ENCODE data around the gene TIAM2. TPM values are rescaled to one million over a fixed set of nuclear protein-coding genes. Genes with fewer than 3 reads are reported as not detected.

The TIAM2 gene
- total RNA-seq, 1 donor from 2014 or later: 21.1 TPM

DNA sequence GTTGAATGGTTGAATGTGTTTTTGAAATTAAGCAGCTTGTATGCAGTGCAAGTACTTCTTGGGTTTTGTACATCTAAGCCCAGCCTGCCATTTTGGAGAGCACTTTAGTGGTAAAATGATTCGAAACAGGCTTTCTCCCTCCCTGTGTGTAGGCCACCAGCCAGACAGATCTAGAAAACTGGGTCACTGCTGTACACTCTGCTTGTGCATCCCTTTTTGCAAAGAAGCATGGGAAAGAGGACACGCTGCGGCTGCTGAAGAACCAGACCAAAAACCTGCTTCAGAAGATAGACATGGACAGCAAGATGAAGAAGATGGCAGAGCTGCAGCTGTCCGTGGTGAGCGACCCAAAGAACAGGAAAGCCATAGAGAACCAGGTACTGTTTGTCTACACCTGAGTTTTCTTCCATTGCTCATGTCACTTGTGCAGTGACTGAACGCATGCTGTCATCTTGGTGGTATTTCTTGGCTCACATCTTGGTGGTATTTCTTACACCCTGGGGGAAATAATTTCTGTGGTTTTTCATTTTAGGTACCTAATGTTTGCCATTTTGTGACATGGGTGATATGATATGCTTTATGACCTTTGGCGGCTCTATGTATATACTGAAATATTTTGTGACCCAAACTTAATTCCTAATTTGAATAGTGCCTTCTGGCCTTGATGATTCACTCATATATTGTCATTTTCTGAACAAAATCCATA lies 153.0 kb downstream of the TIAM2 start:
- Mint-ChIP-seq H3K27me3 (ENCODE audit: unreplicated experiment) (peaks cover 1% of the 10 kb centered on the region), H3K27ac (ENCODE audit: unreplicated experiment) (no peak overlapping the region), H3K36me3 (ENCODE audit: low read depth, unreplicated experiment) (peaks cover 30% of the 10 kb centered on the region), H3K4me1 (ENCODE audit: unreplicated experiment) (peaks cover 9% of the 10 kb centered on the region), H3K4me3 (ENCODE audit: unreplicated experiment) (peak overlapping the region; percentile 35), H3K9me3 (ENCODE audit: unreplicated experiment) (no peaks in the 10 kb centered on the region)
- DNase-seq (ENCODE audit: low spot score): no peak
- TF ChIP-seq CTCF (IDR thresholded peaks at IDR 0.05; ENCODE audit: unreplicated experiment): no peak

DNA sequence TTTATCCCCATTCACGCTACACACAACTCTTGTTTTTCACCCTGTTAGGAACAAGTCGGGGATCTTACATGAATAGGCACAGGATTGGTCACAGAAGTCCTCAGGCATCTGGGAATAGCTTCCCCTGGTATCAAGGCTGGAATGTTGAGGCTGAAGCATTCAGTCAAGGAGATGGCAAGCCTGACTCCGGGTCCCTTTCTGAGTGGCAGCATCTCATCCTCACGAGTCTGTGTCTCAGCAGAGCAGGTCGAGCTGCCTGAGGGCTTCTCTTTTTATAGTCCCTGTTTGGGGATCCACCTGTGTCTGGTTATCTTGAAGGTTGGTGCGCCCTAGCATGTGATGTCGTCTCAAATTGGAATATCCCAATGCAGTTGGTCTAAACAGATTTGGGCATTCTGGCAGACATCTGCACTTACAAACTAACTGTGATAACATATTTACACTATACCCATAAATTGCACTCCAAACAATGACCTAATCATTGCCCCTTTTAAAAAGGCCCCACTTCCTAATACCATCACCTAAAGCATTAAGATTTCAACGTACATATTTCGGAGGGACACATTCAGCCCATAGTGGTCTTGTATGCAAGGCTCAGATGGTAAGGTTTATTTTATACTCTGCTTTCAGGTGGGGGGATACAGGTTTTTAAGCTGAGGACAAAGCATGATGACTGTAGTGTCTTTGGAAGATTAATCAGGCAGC lies 156.0 kb downstream of the TIAM2 start:
- DNase-seq (ENCODE audit: low spot score): no peak
- peaks cover 12% of the 10 kb centered on the region for H3K4me1 Mint-ChIP-seq (ENCODE audit: unreplicated experiment)
- no peak overlapping the region for H3K4me3 Mint-ChIP-seq (ENCODE audit: unreplicated experiment)
- no peaks in the 10 kb centered on the region for H3K9me3 Mint-ChIP-seq (ENCODE audit: unreplicated experiment)
- no peak for TF ChIP-seq CTCF (IDR thresholded peaks at IDR 0.05; ENCODE audit: unreplicated experiment)
- no peak overlapping the region for H3K27ac Mint-ChIP-seq (ENCODE audit: unreplicated experiment)
- H3K36me3 Mint-ChIP-seq (ENCODE audit: low read depth, unreplicated experiment): peaks cover 22% of the 10 kb centered on the region
- peaks cover 2% of the 10 kb centered on the region for H3K27me3 Mint-ChIP-seq (ENCODE audit: unreplicated experiment)

- H3K9me3 Mint-ChIP-seq (ENCODE audit: unreplicated experiment): no peaks in the 10 kb centered on the region
- H3K27me3 Mint-ChIP-seq (ENCODE audit: unreplicated experiment): peaks cover 5% of the 10 kb centered on the region
- no peak for TF ChIP-seq CTCF (IDR thresholded peaks at IDR 0.05; ENCODE audit: unreplicated experiment)
- H3K36me3 Mint-ChIP-seq (ENCODE audit: low read depth, unreplicated experiment): peaks cover 28% of the 10 kb centered on the region
- DNase-seq (ENCODE audit: low spot score): peak; percentile 31
- no peak overlapping the region for H3K4me3 Mint-ChIP-seq (ENCODE audit: unreplicated experiment)
- no peak overlapping the region for H3K27ac Mint-ChIP-seq (ENCODE audit: unreplicated experiment)
- H3K4me1 Mint-ChIP-seq (ENCODE audit: unreplicated experiment): peaks cover 19% of the 10 kb centered on the region
Measured at GRCh38 chr6:155152211-155153076, 157.3 kb downstream of the TIAM2 start.

- DNase-seq (ENCODE audit: low spot score): no peak
- no peak overlapping the region for H3K4me3 Mint-ChIP-seq (ENCODE audit: unreplicated experiment)
- no peak for TF ChIP-seq CTCF (IDR thresholded peaks at IDR 0.05; ENCODE audit: unreplicated experiment)
- H3K36me3 Mint-ChIP-seq (ENCODE audit: low read depth, unreplicated experiment): peaks cover 19% of the 10 kb centered on the region
- no peak overlapping the region for H3K27ac Mint-ChIP-seq (ENCODE audit: unreplicated experiment)
- no peaks in the 10 kb centered on the region for H3K9me3 Mint-ChIP-seq (ENCODE audit: unreplicated experiment)
- H3K27me3 Mint-ChIP-seq (ENCODE audit: unreplicated experiment): peaks cover 7% of the 10 kb centered on the region
- peaks cover 19% of the 10 kb centered on the region for H3K4me1 Mint-ChIP-seq (ENCODE audit: unreplicated experiment)
Measured at GRCh38 chr6:155154158-155154830, 159.2 kb downstream of the TIAM2 start.

All from endothelial cell (in vitro differentiated cells).